Glutamatergic neuron (in vitro differentiated cells): ENCODE results near the gene P2RY8. TPM values are rescaled to one million over a fixed set of nuclear protein-coding genes. Genes with fewer than 3 reads are reported as not detected.

Source experiments
- DNase-seq: peaks from one replicate; pipeline ENCODE4 v3.0.0; 2022
- H3K27ac Mint-ChIP-seq: one replicate; pipeline ENCODE4 v1.8.0; 2020; ENCODE audit warnings: mild to moderate bottlenecking, mixed read lengths, inconsistent platforms; ENCODE audit not compliant: unreplicated experiment
- H3K27me3 Mint-ChIP-seq: one replicate; pipeline ENCODE4 v1.8.0; 2020; ENCODE audit warnings: mild to moderate bottlenecking, moderate library complexity, mixed read lengths, inconsistent platforms; ENCODE audit not compliant: unreplicated experiment
- H3K36me3 Mint-ChIP-seq: one replicate; pipeline ENCODE4 v1.8.0; 2020; ENCODE audit warnings: mild to moderate bottlenecking, mixed read lengths, inconsistent platforms; ENCODE audit not compliant: unreplicated experiment
- H3K4me1 Mint-ChIP-seq: one replicate; pipeline ENCODE4 v1.8.0; 2020; ENCODE audit warnings: mild to moderate bottlenecking, low read depth, mixed read lengths, inconsistent platforms; ENCODE audit not compliant: unreplicated experiment
- H3K4me3 Mint-ChIP-seq: one replicate; pipeline ENCODE4 v1.8.0; 2020; ENCODE audit warnings: mild to moderate bottlenecking, mixed read lengths, inconsistent platforms; ENCODE audit not compliant: unreplicated experiment
- H3K9me3 Mint-ChIP-seq: one replicate; pipeline ENCODE4 v1.8.0; 2020; ENCODE audit warnings: mild to moderate bottlenecking, moderate library complexity, mixed read lengths, inconsistent platforms; ENCODE audit not compliant: unreplicated experiment
- total RNA-seq: library from RNA; stranded (reverse); fragmentation: NEBNext Ultra II Directional; extraction: Animal tissue kit (Norgen Biotek cat#: 25700); gene quantifications from one replicate; pipeline ENCODE4 v1.2.1, GENCODE V29; 2021; ENCODE audit not compliant: unreplicated experiment
- TF ChIP-seq, protein P1 (sequence below): fragments of 200-600 bp; sonication (generic); IDR thresholded peaks from one replicate; pipeline ENCODE4 v1.5.0; 2021; ENCODE audit not compliant: partially characterized antibody, unreplicated experiment

P2RY8 gene
- total RNA-seq, 1 donor from 2014 or later, result 2.3 TPM

DNA sequence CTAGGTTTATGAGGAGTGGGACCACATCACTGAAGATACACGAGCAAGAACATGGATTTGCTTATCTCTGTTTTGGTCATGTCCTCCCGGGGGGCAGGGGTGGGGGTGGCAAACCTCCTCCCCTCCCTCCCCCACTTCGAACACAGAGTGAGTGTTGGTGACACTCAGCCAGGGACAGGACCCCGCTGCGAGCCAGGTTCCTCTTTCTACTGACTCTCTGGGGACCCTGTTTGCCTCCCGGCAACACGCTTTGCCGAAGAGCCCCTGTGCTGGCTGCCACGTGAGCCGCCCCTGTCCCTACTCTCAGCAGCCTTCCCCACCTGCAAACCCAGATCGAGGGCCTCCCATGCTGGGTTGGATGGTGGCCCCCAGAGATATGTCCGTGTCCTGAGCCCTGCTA, 34.7 kb downstream of the P2RY8 start:
- no peak for DNase-seq
- Mint-ChIP-seq H3K27ac (no peak overlapping the region), H3K27me3 (no peaks in the 10 kb centered on the region), H3K36me3 (no peaks in the 10 kb centered on the region), H3K4me3 (no peak overlapping the region), H3K9me3 (peaks cover 8% of the 10 kb centered on the region), H3K4me1 (no peaks in the 10 kb centered on the region)
- TF ChIP-seq, protein P1, sequence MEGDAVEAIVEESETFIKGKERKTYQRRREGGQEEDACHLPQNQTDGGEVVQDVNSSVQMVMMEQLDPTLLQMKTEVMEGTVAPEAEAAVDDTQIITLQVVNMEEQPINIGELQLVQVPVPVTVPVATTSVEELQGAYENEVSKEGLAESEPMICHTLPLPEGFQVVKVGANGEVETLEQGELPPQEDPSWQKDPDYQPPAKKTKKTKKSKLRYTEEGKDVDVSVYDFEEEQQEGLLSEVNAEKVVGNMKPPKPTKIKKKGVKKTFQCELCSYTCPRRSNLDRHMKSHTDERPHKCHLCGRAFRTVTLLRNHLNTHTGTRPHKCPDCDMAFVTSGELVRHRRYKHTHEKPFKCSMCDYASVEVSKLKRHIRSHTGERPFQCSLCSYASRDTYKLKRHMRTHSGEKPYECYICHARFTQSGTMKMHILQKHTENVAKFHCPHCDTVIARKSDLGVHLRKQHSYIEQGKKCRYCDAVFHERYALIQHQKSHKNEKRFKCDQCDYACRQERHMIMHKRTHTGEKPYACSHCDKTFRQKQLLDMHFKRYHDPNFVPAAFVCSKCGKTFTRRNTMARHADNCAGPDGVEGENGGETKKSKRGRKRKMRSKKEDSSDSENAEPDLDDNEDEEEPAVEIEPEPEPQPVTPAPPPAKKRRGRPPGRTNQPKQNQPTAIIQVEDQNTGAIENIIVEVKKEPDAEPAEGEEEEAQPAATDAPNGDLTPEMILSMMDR, result no peak

DNA sequence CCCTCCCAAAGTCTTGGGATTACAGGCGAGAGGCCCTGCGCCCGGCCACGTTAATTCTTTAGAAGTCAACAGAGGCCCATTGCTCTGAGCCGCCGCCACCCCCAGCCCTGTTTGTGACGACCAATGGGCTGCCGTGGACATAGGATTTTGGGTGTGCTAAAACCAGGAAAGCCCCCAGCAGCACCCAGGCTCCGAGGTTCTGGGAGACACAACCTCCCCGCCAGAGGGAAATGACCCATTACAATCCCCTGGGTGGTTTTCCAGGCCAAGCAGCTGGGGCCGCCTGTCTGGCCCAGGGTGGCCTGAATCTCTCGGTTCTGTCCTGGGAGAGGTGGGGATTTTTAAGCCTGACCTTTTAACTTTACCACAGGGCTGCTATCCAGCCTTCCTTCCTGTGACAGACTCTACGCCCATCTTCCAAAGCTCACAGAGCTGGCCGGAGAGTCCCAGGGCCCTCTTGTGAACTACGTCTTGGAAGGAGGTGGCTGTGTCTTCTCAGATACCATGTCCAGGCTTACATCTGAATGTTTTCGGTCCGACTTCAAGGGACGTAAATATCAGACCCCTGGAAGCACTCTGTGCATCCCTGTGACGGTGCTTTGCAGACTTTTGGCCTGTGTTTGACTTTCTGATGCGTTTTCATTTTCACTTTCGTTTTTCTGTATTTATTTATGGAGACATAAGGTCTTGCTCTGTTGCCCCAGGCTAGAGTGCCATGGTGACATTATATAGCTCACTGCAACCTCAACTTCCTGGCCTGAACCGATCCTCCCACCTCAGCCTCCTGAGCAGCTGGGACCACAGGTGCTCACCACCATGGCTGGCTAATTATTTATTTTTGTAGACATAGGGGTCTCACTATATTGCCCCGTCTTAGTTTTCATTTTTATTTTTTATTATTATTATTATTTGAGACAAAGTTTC, 36.0 kb downstream of the P2RY8 start:
- Mint-ChIP-seq H3K4me1 (peaks cover 2% of the 10 kb centered on the region), H3K9me3 (peaks cover 11% of the 10 kb centered on the region), H3K36me3 (no peaks in the 10 kb centered on the region), H3K27me3 (no peaks in the 10 kb centered on the region), H3K4me3 (no peak overlapping the region), H3K27ac (no peak overlapping the region)
- TF ChIP-seq, protein P1, result no peak
- no peak for DNase-seq

DNA sequence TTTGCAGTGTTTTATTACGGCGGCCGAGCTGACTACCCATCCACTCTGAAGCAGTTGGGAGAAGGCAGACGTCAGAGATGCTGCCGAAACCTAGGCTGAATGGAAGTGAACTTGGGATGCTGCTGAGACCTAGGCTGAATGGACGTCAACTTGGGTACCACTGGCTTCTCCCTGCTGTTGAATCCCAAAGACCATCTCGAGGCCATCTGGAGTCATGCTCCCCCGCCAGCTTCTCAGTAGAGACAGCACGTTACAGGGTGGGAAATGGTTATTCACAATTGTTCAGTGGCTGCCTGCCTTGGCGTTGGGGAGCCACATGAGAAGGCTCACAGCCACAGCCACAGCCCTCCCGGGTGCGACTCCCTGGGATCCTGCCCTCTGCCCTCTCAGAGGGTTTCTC, 40.9 kb downstream of the P2RY8 start:
- Mint-ChIP-seq H3K4me1 (peaks cover 8% of the 10 kb centered on the region), H3K36me3 (peaks cover 8% of the 10 kb centered on the region), H3K9me3 (peaks cover 7% of the 10 kb centered on the region), H3K27ac (no peak overlapping the region), H3K4me3 (no peak overlapping the region), H3K27me3 (peaks cover 6% of the 10 kb centered on the region)
- DNase-seq, result no peak
- TF ChIP-seq, protein P1, result no peak

DNA sequence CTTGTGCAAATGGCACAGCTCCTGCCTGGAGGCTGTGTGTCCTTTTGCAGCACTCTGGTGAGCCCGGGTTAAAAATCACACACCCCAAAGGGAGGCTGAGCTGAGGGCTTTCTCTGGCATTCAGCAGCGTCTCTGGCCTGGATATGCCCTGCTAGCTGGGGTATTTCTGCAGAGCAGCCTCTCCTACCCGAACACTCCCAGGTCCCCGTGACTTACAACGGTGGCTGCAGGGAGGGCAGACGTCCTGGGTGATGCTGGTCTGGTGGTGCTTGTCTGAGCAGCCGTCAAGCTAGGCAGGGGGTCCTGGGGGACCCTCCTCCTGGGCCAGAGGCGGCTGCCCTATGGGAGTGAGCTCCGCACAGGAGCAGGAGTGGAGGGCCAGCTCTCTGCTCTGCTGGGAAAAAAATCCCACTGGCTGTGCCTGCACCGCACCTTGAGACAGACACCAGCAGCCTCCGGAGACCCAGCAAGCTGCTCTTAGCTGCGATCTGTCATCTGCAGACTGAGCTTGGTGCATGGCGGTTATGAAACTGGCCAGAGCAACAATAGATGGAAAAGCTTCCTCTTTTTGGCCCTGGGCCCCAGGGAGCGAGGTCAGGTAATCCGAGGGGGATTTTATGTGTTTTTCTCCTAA, 43.0 kb downstream of the P2RY8 start:
- Mint-ChIP-seq H3K36me3 (peaks cover 8% of the 10 kb centered on the region), H3K4me1 (peaks cover 8% of the 10 kb centered on the region), H3K27me3 (peaks cover 6% of the 10 kb centered on the region), H3K4me3 (peak overlapping the region; percentile 72), H3K27ac (peak overlapping the region; percentile 87), H3K9me3 (peaks cover 7% of the 10 kb centered on the region)
- DNase-seq, result peak; percentile 72
- TF ChIP-seq, protein P1, result no peak

DNA sequence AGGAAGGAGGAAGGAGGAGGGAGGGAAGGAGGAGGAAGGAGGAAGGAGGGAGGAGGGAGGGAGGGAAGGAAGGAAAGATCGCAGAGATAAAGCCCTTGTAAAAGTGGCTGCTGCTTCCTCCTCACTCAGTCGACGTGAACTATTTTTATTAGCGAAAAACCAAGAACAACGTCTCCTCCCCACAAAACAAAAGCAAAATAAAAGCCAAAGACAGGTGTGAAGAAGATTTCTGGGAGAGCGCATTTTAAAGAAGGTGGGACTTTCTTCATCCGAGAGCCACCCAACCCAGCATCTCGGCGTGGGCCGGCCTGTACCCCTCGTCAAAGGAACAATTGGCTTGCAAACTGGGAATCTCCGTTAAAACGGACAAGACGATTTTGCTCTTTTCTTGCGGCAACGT, 43.6 kb downstream of the P2RY8 start:
- Mint-ChIP-seq H3K9me3 (peaks cover 7% of the 10 kb centered on the region), H3K27me3 (peaks cover 6% of the 10 kb centered on the region), H3K4me1 (peaks cover 8% of the 10 kb centered on the region), H3K4me3 (peak overlapping the region; percentile 72), H3K27ac (peak overlapping the region; percentile 87), H3K36me3 (peaks cover 8% of the 10 kb centered on the region)
- TF ChIP-seq, protein P1, result no peak
- DNase-seq, result no peak
